Superior temporal gyrus (tissue), 1 donor: ENCODE results near the gene MDP1.
"Not testable (repeated sequence)": the region's sequence is repeated elsewhere in the genome, so short reads cannot be mapped to it uniquely, and the experiment has no call there.

ENCODE experiments used
- DNase-seq: peaks from one replicate; pipeline ENCODE4 v3.0.0-alpha.2; 2016; ENCODE audit errors: extremely low spot score

The MDP1 gene

DNA sequence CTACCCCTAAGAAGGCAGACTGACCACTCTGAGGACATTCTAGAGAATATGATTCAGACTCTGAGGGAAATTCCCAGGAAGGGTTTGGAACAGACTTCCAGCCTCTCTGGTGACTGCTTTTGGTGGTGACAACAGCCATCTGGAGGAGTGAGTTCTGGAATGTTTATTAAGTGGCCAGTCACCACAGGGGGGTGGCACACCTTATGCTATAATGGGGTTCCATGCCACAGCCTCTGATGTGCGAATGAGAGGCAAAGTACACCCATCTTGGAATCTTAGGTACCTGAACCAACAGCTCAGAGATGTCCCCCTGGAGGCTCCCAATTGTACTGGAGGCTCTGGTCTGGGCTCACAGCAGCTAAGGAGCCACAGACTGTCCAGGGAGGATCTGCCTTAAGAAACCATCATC is 36.0 kb upstream of the MDP1 start:
- no peak for DNase-seq

DNA sequence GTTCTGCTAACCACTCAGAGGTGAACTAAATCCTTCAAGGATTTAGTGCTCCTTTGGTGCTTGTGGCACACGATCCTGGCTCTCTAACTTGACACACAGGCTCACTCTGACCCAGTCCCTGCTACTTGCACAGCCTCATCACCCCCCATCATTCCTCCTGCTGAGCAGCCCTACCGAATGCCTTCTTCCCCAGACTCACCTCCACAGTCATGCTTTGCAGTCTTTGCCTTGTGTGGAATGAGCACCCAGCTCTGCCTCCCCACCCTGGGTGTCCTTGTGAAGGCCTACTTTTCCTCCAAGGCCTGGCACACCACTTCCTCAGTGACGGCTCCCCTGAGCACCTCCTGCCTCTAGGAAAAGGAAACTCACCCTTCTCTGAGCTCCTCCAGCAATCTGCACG is 34.5 kb upstream of the MDP1 start:
- DNase-seq = no peak

DNA sequence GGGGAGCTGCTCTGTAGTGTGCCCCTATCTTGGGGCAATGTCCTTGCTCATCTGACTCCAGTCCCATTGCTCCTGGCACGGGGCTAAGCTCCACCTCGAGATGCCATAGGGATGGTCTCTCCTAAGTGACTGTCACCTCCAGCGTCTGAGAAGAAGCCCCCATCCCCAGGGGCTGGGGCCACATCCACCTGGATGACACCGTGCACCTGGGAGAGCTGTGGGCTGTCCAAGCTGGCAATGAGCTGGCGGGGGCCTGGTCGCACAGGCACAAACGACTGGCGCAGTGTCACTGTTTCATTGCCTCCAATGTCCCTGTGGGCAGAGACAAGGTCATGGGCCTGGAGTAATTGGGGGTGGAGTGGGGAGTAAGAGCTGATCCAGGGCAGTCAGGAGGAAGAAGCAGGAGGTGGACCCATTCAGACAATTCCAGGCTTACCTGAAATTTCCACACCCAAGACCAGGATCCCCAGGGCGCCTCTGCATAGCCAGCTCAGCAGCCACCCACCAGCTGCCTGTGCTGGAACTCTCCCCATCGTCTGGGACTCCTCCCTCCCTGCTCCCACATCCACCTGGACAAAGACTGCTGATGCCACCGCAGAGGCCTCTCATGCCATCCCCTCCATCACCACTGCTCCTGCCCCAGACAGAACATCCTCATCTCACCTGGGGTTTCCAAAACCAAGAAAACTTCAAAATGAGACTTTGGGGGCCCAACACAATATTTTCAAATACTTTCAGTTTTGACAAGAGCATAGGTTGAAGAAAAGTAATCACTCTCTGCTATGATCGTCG is 33.6 kb upstream of the MDP1 start:
- DNase-seq = no peak

DNA sequence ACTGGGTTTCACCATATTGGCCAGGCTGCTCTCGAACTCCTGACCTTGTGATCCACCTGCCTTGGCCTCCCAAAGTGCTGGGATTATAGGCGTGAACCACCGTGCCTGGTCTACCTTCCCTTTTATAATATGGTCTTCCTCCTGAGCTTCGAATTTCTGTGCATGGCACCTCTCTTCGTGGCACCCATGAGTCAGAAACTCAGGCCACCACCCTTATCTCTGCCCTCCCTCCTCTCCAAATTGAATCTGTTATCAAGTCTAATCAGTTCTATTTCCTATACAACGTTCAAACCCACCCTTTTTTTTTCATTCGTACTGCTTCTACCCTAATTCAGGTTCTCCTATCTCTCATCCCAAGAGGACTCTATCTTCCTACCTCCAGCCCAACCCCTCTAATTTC is 31.6 kb upstream of the MDP1 start:
- no peak for DNase-seq

DNA sequence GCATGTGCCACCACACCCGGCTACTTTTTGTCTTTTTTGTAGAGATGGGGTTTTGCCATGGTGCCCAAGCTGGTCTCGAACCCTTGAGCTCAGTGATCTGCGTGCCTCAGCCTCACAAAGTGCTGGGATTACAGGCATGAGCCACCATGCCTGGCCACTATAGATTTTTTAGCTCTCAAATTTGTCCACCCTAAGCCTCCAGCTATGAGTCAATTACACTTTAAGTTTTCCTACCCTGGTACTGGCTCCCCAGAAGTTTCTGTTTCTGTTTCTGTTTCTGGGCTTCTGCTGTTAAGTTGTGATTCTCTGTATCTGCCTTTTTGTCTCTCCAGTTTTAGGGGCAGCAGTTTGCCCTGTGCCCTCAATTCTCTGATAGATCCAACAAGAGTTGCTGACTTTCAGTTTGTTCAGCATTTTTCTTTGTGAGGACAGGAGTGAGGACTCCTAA is 30.9 kb upstream of the MDP1 start:
- DNase-seq = no peak

DNA sequence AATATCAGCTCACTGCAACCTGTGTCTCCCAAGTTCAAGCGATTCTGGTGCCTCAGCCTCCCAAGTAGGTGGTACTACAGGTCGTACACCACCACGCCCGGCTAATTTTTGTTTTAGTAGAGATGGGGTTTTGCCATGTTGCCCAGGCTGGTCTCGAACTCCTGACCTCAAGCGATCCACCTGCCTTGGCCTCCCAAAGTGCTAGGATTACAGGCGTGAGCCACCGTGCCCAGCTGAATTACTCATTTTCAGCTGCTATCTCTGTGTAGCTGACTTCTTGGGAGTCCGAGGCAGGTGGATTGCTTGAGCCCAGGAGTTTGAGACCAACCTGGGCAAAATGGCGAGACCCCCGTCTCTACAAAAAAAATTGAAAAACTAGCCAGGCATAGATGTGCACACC is 29.5 kb upstream of the MDP1 start:
- not testable (repeated sequence) for DNase-seq

DNA sequence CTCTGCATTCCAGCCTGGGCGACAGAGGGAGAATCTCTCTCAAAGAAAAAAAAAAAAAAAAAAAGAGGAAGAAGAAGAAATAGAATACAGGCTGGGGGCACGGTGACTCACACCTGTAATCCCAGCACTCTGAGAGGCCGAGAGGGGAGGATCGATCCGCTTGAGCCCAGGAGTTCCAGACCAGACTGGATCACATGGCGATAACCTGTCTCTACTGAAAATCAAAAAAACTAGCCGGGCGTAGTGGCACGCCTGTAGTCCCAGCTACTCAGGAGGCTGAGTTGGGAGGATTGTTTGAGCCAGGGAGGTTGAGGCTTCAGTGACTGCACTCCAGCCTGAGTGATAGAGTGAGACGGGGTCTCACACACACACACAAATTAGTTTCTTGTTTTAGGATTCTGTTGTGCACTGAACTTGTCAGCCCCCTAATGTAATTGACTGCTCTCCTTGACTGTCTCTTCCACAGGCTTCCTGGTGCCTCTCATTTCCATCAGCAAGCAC is 27.5 kb upstream of the MDP1 start:
- no peak for DNase-seq

DNA sequence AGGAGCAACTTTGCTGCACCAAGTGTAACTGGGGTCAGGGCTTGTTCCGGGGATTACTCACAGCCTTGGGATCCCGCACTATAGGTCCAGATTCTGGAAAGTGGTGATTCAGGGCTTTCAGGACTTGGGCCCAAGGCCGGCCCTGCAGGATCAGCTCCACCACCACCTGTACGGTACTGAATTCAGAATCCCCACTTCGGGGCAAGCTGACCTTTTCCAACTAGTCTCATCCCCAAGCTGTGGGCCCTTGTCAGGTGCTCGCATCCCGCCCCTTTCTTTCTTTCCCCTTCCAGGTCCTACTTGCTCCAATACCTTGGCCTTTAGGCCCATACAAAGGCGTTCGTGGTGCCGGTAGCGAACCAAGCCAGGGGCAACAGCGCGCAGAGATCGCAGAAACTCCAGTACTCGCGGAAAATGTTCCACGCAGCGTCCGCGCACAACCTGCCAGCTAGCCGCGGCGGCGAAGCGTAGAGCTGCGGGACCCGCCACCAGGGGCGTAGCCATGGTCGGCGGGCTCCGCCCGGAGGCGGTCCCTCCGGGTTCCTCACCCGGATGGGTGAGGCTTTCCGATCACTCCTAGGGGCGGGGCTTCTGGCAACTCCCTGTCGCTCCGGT is 26.1 kb upstream of the MDP1 start:
- no peak for DNase-seq

DNA sequence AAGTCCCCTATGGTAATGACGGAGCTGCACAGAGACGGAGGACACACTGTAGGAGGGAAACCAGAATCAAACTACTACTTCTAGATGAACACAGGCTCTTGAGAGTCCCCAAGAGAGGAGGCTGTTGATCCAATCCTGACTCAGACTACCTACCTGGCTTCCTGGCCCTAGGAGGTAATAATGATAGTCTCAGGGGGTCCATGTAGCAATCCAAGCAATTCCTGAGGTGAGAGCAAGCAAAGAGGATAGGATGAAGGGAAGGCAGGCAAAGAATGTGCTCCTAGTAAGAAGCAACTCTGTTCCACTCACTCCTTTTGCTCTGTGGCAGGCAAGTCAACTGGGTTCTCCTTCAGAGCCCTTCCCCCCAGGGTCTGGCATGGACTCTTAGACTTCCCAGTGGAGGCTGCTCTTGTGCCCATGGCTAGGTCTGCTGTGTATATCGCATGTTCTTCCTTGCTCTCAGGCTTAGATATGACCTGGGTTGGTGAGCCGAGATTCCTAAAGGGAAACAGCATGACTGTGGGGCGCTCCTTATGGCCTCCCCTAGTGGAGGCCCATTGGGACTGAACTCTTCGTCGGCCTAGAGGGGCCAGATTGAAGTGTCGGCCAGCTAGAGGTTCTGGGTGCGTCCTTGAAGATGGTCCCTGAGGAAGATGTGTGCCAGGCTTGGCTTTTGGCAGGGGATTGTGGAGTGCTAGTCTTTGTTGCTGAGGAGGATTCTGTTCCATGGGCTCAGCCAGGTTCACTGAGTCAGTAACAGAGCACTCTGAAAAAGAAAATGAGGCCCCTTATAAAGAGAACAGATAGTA is 24.4 kb upstream of the MDP1 start:
- DNase-seq = no peak

DNA sequence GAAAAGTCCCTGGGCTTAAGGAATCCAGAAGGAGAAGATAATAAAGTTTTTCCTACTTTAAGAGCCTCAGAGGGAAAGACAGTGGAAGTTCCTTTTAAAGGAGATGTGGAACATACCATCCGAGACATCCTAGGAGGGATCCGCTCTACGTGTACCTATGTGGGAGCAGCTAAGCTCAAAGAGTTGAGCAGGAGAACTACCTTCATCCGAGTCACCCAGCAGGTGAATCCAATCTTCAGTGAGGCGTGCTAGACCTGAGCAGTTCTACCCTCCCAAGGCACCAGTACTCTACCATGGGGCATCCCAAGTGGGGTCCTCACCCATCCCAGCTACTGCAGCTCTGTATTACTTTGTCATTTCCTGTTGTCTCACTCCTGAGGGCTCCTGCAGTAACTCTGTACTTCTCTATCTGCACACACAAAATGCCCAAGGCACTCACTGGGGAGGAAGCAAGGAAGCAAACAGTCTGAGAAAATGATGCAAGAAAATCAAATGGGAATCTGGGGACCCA is 22.7 kb upstream of the MDP1 start:
- no peak for DNase-seq

DNA sequence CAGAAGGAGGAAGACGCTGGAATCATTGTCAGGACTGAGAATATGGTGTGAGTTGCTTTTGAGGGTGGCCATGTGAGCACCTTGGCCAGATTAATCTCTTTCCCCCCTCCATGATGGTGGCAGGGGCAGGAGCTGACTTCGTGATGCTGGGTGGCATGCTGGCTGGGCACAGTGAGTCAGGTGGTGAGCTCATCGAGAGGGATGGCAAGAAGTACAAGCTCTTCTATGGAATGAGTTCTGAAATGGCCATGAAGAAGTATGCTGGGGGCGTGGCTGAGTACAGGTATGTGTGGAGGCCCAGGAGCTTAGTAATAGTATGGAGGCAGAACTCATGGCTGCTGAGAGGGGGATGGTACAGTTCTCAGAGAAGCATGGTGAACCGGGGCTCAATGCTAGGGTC is 22.3 kb upstream of the MDP1 start:
- DNase-seq = no peak

DNA sequence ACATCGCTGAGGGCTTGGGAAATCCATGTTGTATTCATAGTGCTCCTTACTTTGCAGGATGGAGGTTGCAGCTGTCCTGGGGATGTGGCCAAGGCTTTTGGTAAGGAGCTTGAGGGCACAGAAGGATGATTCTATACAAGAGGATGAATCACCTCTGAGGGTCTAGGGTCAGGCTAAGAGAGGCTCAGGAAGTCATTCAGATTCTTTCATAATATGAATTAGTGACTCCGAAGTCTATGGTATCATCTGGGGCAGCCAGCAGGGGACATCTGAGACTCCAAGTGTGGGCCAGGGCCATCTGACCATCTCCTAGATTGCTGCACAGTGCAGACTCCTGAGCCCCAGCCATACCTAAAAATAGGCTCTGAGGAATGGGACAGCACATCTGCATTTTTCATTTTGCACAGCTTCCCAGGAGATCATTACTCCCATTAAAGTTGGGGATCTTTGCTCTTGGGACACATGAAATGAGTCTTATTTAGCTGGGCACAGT is 21.6 kb upstream of the MDP1 start:
- no peak for DNase-seq

DNA sequence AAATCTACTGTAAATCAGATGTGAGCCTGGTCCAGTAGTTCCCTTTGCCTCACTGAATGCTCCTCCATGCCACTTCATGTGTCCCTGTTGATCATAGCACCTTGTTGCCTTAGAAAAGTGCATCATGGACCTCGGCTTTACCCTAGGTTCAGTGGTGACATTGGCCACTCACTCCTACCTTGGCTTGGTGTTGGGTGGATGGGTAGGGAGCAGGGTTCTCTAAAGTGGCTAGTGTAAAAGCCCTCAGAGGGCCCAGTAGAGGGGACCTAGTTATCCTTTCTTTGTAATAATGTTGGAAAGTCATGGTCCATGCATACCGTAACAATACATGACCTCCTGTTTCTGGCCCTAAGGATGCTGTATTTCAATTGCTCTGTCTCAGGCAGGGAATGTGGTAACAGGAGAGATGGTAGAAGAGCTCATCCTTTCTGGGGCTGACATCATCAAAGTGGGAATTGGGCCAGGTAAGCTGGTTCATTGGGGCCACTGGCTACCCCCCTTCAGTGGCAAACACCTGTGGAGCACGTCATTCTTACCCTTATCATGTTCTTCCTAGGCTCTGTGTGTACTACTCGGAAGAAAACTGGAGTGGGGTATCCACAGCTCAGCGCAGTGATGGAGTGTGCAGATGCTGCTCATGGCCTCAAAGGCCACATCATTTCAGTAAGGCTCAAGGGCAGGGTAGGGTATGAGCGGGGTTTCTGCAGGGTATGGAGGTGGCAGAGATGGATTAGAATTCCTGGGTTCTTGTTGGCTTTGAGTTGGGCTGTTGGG is 21.0 kb upstream of the MDP1 start:
- DNase-seq = no peak

DNA sequence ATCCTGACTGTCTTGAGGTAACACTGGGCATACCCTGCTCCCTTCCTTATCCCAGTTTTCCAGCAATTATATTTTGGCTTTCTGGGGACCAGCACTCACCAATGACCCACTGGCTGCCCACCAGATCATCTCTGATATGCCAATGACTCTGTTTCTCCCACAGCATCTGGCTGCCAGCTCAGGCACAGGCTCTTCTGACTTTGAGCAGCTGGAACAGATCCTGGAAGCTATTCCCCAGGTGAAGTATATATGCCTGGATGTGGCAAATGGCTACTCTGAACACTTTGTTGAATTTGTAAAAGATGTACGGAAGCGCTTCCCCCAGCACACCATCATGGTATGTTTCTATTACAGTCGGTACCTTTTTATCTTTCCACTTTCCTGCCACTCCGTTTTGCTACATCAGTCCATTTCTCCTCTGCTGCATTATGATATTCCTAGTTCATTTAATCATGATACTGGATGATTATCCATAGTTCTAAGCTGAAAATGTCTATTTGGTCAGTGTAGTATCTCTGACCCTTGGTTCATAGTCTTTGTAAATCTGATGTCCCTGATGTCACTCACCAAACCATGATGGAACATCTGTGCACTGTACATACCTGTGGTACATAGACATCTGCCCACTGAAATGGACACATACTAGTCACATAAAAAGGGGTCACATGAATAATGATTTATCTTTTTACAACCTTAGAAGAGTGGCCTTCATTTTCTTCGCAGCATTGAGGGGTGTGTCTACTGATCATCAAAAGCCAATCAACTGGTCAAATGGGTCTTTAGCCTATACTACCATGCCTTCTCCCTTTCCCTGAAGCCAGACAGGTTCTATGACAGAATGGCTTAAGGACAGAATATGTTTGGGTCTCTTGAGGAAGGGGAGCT is 20.2 kb upstream of the MDP1 start:
- no peak for DNase-seq

DNA sequence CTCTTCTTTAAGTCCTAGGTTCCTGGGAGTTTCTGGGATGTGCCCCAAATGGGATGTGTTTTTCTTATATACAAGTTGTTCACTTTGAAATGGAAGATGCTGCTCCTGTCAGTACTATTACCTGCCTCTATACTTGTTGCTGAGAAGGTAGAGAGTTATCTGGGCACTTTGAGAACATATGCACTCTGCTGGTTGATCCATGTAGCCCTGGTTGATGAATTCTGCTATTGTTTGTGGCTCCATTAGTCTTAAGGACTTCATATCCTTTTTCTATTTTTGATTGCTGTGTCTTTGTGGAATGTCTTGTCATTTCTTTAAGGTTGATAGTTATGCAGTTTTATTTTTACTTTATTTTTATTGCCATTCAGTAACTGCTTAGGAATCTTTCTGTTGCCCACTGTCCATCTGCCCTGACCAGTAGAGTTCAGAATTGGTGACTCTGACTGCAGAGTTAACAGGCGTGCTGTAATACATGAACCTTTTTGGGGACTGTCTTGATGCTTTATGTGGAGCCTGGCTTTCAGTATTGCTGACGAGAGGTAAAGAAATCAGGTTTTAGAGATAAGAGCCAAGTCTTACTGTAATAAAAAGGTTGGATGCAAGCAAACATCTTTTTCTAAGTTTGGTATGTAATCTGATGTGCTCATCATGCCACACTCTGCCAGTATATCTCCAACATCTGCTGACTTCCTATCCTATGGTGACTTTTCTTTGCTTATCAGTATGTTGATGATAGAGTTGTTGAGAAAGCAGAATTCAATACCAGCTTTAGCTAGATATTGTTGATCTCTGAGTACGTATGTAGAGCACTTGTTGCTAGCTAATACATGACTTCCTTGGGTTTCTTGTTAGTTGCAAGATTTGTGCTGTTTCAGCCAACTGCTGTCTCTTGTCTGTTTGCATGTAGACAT is 18.5 kb upstream of the MDP1 start:
- no peak for DNase-seq

DNA sequence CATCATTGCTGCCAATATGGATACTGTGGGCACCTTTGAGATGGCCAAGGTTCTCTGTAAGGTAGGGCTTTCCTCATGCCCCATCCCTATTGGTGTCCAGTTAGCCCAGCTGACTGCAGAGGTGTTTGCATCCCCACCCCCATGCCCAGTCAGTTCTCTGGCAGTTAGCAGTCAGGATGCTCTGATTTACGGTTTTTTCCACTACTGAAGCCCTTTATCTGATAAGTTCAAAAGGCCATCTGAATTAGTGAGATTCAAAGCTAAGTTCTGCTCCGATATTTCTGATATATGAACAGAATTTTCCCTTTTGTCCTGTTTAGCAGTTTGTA is 17.6 kb upstream of the MDP1 start:
- no peak for DNase-seq

DNA sequence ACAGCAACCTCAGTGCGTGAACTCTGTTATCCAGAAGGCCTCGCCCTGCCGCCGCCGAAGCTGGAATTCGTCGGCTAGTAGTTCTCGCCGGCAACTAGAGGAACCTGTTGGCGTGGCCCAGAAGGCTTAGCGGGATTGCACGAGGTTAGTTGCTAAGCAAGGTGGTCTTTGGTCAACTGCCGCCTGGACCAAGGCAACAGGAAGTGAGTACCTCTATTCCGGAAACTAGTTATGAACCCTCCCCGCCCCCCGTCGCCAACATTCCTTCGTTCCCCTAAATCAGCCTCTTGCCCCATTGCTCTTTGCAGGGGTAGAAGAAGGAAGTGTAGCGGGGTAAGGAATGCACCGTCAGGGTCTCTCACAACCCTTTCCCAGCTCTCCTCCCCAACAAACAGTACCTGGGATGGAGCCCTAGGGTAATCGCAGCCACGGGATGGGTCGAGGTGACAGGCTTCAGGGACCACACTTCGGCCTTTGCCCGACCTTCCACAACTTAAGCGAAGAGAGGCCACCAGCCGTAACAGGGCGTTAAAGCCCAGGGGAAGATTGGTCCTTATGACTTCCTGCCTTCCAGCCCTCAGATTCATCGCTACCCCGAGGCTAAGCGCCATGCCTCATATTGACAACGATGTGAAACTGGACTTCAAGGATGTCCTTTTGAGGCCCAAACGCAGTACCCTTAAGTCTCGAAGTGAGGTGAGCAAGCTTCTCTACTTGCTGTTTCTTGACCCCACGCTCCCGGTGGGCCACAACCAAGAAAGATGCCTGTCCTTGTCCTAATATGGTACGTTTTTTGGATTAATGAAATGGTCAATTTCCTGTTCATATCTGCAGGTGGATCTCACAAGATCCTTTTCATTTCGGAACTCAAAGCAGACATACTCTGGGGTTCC is 17.0 kb upstream of the MDP1 start, which contains the start of gene GMPR2:
GMPR2 (plus strand) TSS at position 285 of the 893 bp plus-strand sequence; CDS start at position 610, 325 bp downstream.
- DNase-seq = no peak

DNA sequence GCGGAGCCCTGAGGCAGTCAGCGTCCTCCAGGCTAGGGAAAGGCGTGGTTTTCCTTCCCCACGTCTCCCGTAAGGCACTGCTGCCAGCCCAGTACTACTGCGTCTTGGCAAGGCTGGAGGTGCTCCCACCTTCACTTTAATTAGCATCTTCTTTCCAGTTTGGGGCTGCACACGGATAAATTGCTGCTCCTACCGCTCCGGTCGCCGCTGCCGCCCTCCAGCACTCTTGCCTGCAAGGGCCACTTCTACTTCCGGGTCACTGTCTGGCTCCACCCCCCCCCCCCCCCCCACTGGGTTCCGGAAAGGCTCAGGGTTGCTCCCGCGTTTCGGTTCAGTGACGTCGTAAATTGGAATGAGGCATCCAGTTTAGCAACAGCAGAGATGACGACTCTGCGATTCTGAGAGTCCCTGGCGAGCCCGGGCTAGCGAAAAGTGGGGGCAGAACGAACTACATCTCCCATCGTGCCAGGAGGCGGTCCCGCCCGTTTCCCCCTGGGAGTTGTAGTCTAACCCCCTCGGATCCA is 16.3 kb upstream of the MDP1 start, which contains the start of gene NEDD8:
NEDD8 (minus strand) TSS at position 247 of the 524 bp plus-strand sequence; CDS start at position 147, 100 bp downstream.
- DNase-seq = peak; percentile 96
